Calu3 (cell line): ENCODE data around the gene CYGB. TPM values are rescaled to one million over a fixed set of nuclear protein-coding genes. Genes with fewer than 3 reads are reported as not detected.

Source experiments
- BruUV-seq: library from RNA; stranded (reverse); fragments of 400-500 nt; replicated peaks from 2 replicates; lab custom pipeline; 2021; lab: Mats Ljungman, UMichigan
- CTCF ChIA-PET: fragments of 300-600 bp; sonication (Branson Sonifier 250); formaldehyde crosslinking; loops from one replicate; lab custom pipeline; 2022; ENCODE audit warnings: antibody characterized with exemption; lab: Charles Lee
- DNase-seq: peaks from one replicate; pipeline ENCODE4 v3.0.0; 2022
- H3K27ac Mint-ChIP-seq: one replicate; pipeline ENCODE4 v1.8.0; 2022; ENCODE audit warnings: mixed read lengths; ENCODE audit not compliant: unreplicated experiment
- H3K27me3 Mint-ChIP-seq: one replicate; pipeline ENCODE4 v1.8.0; 2022; ENCODE audit warnings: mixed read lengths; ENCODE audit not compliant: unreplicated experiment
- H3K36me3 Mint-ChIP-seq: one replicate; pipeline ENCODE4 v1.8.0; 2022; ENCODE audit warnings: mild to moderate bottlenecking, moderate library complexity, mixed read lengths; ENCODE audit not compliant: insufficient read depth, unreplicated experiment
- H3K4me1 Mint-ChIP-seq: one replicate; pipeline ENCODE4 v1.8.0; 2022; ENCODE audit warnings: mild to moderate bottlenecking, low read depth, mixed read lengths; ENCODE audit not compliant: unreplicated experiment
- H3K4me3 Mint-ChIP-seq: one replicate; pipeline ENCODE4 v1.8.0; 2022; ENCODE audit warnings: mild to moderate bottlenecking, low read depth, moderate library complexity, mixed read lengths; ENCODE audit not compliant: unreplicated experiment
- H3K9me3 Mint-ChIP-seq: one replicate; pipeline ENCODE4 v1.8.0; 2022; ENCODE audit warnings: low read depth, mixed read lengths; ENCODE audit not compliant: unreplicated experiment
- CTCF ChIP-seq: fragments of 200-600 bp; IDR thresholded peaks from one replicate; pipeline ENCODE4 v1.8.0; 2022; ENCODE audit warnings: antibody characterized with exemption; ENCODE audit not compliant: unreplicated experiment
- intact Hi-C: fragments of 100-400 bp; cut with micrococcal nuclease; formaldehyde crosslinking; loops from one replicate; pipeline ENCODE4 v1.10.0; 2022; ENCODE audit not compliant: unreplicated experiment
- total RNA-seq: library from RNA; stranded (reverse); gene quantifications from 2 replicates; pipeline ENCODE4 v1.2.3, GENCODE V29; 2022

The CYGB gene
- total RNA-seq, 1 experiment from 2014 or later: not detected

DNA sequence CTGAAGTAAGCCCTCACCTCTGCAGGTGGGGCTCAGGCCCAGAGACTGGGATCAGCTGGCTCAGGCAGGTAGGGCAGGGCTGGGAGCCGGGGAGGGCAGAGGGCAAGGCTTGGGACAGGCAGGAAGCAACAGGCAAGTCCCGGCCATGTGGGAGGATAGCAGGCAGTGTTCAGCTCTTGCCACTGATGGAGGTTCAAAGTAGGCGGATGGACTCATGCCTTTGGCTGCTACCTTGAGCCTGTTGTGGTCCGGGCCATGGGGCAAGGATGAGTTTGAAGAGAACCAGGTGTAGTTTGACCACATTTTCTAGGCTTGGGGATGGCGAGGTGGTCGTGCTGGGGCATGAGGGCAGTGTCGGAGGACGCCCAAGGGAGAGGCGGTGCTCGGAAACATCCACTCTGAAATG is 5.1 kb upstream of the CYGB start:
- intact Hi-C loops: no loop called here
- Mint-ChIP-seq H3K27me3 (peaks cover 60% of the 10 kb centered on the region), H3K27ac (no peak overlapping the region), H3K4me3 (no peak overlapping the region), H3K4me1 (no peaks in the 10 kb centered on the region), H3K36me3 (no peaks in the 10 kb centered on the region), H3K9me3 (no peaks in the 10 kb centered on the region)
- CTCF ChIA-PET: no interaction called here
- no peak for TF ChIP-seq CTCF
- DNase-seq: no peak
- BruUV-seq: no TSS peak

DNA sequence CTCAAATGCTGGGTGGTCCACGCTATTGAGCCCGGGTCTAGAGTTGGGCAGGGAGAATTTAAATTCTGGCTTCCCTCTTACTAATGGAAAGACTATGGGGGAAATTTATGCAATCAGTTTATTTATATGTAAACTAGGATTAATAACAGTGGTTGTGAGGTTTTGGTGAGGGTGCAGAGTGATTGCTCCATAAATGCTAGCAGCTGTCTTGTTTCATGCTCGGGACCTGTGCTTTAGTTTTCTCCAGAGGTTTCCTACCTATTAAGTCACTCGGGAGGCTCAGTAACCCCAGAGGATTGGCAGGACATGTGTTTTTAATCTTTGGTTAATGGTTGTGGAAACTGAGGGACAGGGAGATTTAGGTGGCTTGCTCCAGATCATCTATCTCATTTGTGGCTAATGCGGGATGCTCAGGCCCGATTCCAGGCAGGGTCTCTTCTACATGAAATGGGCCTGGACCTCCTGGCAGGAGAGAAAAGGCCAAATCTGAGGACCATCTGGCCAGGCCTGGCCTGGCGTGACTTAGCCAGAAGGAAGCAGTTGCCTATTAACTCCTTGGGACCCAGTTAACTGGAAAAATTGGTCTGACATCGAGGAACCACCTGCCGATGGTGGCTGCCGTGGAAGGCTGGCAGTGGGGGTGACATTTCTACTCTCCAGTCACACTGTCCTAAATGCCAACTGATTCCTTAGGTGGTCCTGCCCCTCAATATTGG is 4.4 kb upstream of the CYGB start:
- TF ChIP-seq CTCF: no peak
- no peaks in the 10 kb centered on the region for H3K9me3 Mint-ChIP-seq
- BruUV-seq: no TSS peak
- no peak overlapping the region for H3K4me3 Mint-ChIP-seq
- intact Hi-C loops: no loop called here
- CTCF ChIA-PET: no interaction called here
- no peak for DNase-seq
- no peaks in the 10 kb centered on the region for H3K4me1 Mint-ChIP-seq
- H3K27me3 Mint-ChIP-seq: peaks cover 66% of the 10 kb centered on the region
- no peak overlapping the region for H3K27ac Mint-ChIP-seq
- H3K36me3 Mint-ChIP-seq: no peaks in the 10 kb centered on the region

GRCh38 chr17:76540381-76541300 is 3.1 kb upstream of the CYGB start:
- peak; percentile 89 for DNase-seq
- H3K9me3 Mint-ChIP-seq: no peaks in the 10 kb centered on the region
- CTCF ChIA-PET: interaction anchor here (0.6 to 1.4 kb wide), 4 partner anchors 18 to 131 kb away, joined by 3 to 4 read pairs (median 3); no protein-coding TSS in a partner anchor

More at GRCh38 chr17:76540381-76541300, 3.1 kb upstream of the CYGB start:
- Mint-ChIP-seq H3K36me3 (no peaks in the 10 kb centered on the region), H3K4me3 (peak overlapping the region; percentile 64), H3K27me3 (peaks cover 79% of the 10 kb centered on the region), H3K4me1 (no peaks in the 10 kb centered on the region), H3K27ac (no peak overlapping the region)
- intact Hi-C loops: no loop called here
- TF ChIP-seq CTCF: peak; percentile 10
- BruUV-seq: no TSS peak
